Endodermal cell (in vitro differentiated cells): ENCODE results near the gene JUP. TPM values are rescaled to one million over a fixed set of nuclear protein-coding genes. Genes with fewer than 3 reads are reported as not detected.

ENCODE experiments used
- DNase-seq: peaks from one replicate; pipeline ENCODE4 v3.0.0-alpha.2; 2017
- H3K27ac ChIP-seq: 2 replicates; pipeline ENCODE4 v1.5.1; 2013; ENCODE audit warnings: mild to moderate bottlenecking, low read depth, low read length, moderate library complexity
- H3K27me3 ChIP-seq: 2 replicates; pipeline ENCODE4 v1.6.1; 2013; ENCODE audit warnings: mild to moderate bottlenecking, low read length, moderate library complexity; ENCODE audit not compliant: insufficient read depth, control insufficient read depth, poor library complexity, severe bottlenecking
- H3K36me3 ChIP-seq: 2 replicates; pipeline ENCODE4 v1.7.0; 2013; ENCODE audit warnings: mild to moderate bottlenecking, low read length, moderate library complexity; ENCODE audit not compliant: control insufficient read depth, insufficient read depth
- H3K4me1 ChIP-seq: one replicate; pipeline ENCODE4 v1.7.0; 2013; ENCODE audit warnings: low read length; ENCODE audit not compliant: control insufficient read depth, insufficient read depth
- H3K4me3 ChIP-seq: 2 replicates; pipeline ENCODE4 v1.5.1; 2013; ENCODE audit warnings: mild to moderate bottlenecking, low read length, moderate library complexity
- H3K9ac ChIP-seq: 2 replicates; pipeline ENCODE4 v1.6.1; 2013; ENCODE audit warnings: mild to moderate bottlenecking, low read length, moderate library complexity; ENCODE audit not compliant: poor library complexity, severe bottlenecking; ENCODE audit errors: extremely low read depth
- H3K9me3 ChIP-seq: 2 replicates; pipeline ENCODE4 v1.6.1; 2013; ENCODE audit warnings: mild to moderate bottlenecking, low read length, moderate library complexity; ENCODE audit not compliant: control insufficient read depth
- H3K27ac Mint-ChIP-seq: 2 replicates; pipeline ENCODE4 v1.8.0; 2020; ENCODE audit warnings: mixed read lengths
- H3K27me3 Mint-ChIP-seq: 2 replicates; pipeline ENCODE4 v1.8.0; 2021; ENCODE audit warnings: mild to moderate bottlenecking, mixed read lengths; ENCODE audit not compliant: insufficient read depth
- H3K36me3 Mint-ChIP-seq: 2 replicates; pipeline ENCODE4 v1.8.0; 2020; ENCODE audit warnings: low read depth, mixed read lengths
- H3K4me1 Mint-ChIP-seq: 2 replicates; pipeline ENCODE4 v1.8.0; 2020; ENCODE audit warnings: mixed read lengths
- H3K4me3 Mint-ChIP-seq: 2 replicates; pipeline ENCODE4 v1.8.0; 2020; ENCODE audit warnings: mild to moderate bottlenecking, moderate library complexity, mixed read lengths
- H3K9me3 Mint-ChIP-seq: 2 replicates; pipeline ENCODE4 v1.8.0; 2020; ENCODE audit warnings: mild to moderate bottlenecking, mixed read lengths
- WGBS, 2 experiments: methylation state at CpG; one replicate each; pipeline versions ENCODE4 v1.1.5 to v1.1.7; 2013; ENCODE audit warnings: missing lambda C conversion rate in 2 of 2, mixed read lengths in 1 of 2; ENCODE audit not compliant: insufficient coverage in 1 of 2, insufficient read length in 1 of 2; 5-methylcytosine and 5-hydroxymethylcytosine counted together
- total RNA-seq, 2 donors: library from RNA; stranded (reverse); fragmentation: NEBNext Ultra II Directional in 1 of 2; extraction: Animal tissue kit (Norgen Biotek cat#: 25700) in 1 of 2; gene quantifications; 2 replicates in 1 of 2; 3 replicates in 1 of 2; pipeline ENCODE4 v1.2.1, GENCODE V29; 2021
- TF ChIP-seq, protein P1 (sequence below): fragments of 200-600 bp; sonication (generic); conservative IDR thresholded peaks from 2 replicates; pipeline ENCODE4 v1.5.0; 2021; ENCODE audit warnings: antibody characterized with exemption, mild to moderate bottlenecking

The JUP gene
- total RNA-seq, 2 donors from 2014 or later = 112 to 167 TPM

DNA sequence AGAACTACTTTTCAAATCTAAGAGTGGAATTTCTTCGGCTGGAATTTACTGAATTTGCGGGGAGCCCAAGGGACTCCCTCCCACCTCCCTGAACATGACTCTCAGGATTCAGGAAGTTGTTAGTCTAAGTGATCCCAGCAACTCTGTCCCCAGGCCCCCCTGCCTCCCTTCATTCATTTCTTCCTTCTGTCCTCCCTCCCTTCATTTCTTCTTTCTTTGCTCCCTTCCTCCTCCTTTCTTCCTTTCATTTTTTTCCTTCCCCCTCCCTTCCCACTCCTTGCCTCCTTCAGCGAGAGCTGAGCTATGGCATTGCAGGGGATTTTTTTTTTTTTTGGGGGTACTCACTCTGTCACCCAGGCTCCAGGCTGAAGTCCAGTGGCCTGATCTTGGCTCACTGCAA, 10.9 kb upstream of the JUP start:
- no peaks in the 10 kb centered on the region for H3K9me3 ChIP-seq
- H3K9me3 Mint-ChIP-seq = no peaks in the 10 kb centered on the region
- 85 to 97% methylated on average over 2 to 3 of the region's 3 CpGs for WGBS, 2 experiments
- no peaks in the 10 kb centered on the region for H3K27me3 ChIP-seq
- peaks cover 2% of the 10 kb centered on the region for H3K36me3 Mint-ChIP-seq
- TF ChIP-seq, protein P1, sequence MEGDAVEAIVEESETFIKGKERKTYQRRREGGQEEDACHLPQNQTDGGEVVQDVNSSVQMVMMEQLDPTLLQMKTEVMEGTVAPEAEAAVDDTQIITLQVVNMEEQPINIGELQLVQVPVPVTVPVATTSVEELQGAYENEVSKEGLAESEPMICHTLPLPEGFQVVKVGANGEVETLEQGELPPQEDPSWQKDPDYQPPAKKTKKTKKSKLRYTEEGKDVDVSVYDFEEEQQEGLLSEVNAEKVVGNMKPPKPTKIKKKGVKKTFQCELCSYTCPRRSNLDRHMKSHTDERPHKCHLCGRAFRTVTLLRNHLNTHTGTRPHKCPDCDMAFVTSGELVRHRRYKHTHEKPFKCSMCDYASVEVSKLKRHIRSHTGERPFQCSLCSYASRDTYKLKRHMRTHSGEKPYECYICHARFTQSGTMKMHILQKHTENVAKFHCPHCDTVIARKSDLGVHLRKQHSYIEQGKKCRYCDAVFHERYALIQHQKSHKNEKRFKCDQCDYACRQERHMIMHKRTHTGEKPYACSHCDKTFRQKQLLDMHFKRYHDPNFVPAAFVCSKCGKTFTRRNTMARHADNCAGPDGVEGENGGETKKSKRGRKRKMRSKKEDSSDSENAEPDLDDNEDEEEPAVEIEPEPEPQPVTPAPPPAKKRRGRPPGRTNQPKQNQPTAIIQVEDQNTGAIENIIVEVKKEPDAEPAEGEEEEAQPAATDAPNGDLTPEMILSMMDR = no peak
- no peak overlapping the region for H3K4me3 Mint-ChIP-seq
- H3K27ac ChIP-seq = no peak overlapping the region
- H3K27me3 Mint-ChIP-seq = peaks cover 5% of the 10 kb centered on the region
- no peak overlapping the region for H3K27ac Mint-ChIP-seq
- H3K4me1 ChIP-seq = peaks cover 26% of the 10 kb centered on the region
- H3K4me3 ChIP-seq = no peak overlapping the region
- DNase-seq = no peak
- H3K36me3 ChIP-seq = no peaks in the 10 kb centered on the region
- H3K4me1 Mint-ChIP-seq = peaks cover 32% of the 10 kb centered on the region
- no peak overlapping the region for H3K9ac ChIP-seq

DNA sequence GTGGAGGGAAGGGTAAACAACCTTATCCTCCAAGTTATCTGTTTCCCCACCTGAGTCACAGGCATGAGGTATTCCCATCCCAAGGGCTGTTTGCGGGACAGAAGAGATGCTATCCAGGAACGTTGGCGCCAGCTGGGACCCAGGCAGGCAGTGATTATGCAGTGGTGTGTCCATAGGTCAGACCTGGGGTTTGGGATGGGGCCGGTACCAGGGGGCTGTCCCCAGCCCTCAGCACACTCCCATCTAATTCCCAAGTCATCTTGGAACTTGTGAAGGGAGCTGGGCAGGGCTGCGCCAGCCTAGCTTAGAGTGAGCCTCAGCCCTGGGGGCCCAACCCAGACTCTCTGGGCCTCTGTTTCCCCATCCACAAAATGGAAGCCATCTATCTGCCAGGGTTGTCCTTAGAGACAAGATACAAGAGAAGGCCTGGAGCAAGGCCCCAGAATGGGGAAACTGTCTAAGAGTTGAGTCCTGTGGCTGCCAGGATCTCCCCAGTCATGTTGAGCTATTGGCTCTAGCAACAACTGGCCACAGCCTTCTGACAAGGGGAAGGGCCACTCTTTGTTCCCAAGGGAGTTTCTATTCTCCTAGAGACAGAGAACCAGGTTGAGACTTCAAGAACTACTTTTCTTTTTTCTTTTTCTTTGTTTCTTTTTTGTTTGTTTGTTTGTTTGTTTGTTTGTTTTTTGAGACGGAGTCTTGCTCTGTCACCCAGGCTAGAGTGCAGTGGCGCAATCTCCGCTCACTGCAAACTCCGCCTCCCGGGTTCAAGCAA, 9.8 kb upstream of the JUP start:
- 88 to 95% methylated on average over 7 to 10 of the region's 10 CpGs for WGBS, 2 experiments

DNA sequence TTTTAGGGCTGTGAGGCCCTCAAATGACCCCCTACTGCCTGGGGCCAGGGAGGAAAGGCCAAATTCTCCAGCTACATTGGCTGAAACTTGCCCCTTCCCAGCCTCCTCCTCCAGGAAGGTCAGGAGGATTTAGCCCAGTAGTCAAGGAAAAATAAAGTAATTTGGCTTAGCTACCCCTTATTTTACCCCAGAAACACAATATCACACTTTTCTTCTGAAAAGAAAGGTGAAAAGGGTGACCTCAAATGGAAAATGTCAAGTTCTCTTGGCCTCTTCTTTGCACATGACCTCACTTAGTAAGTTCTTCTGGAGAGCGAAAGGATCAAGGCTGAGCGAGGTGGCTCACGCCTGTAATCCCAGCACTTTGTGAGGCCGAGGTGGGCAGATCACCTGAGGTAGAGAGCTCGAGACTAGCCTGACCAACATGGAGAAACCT, 8.0 kb upstream of the JUP start:
- Histone ChIP-seq H3K9ac (no peak overlapping the region), H3K27me3 (no peaks in the 10 kb centered on the region), H3K9me3 (no peaks in the 10 kb centered on the region), H3K4me1 (peaks cover 19% of the 10 kb centered on the region), H3K27ac (no peak overlapping the region), H3K36me3 (no peaks in the 10 kb centered on the region), H3K4me3 (no peak overlapping the region)
- Mint-ChIP-seq H3K27ac (peak overlapping the region; percentile 30), H3K27me3 (peaks cover 11% of the 10 kb centered on the region), H3K4me1 (peaks cover 25% of the 10 kb centered on the region), H3K4me3 (no peak overlapping the region), H3K36me3 (no peaks in the 10 kb centered on the region), H3K9me3 (no peaks in the 10 kb centered on the region)
- DNase-seq = no peak
- WGBS, 2 experiments = 86 to 91% methylated on average over 4 to 5 of the region's 5 CpGs
- TF ChIP-seq, protein P1 = no peak

More for the DNA sequence above, 9.8 kb upstream of the JUP start:
- TF ChIP-seq, protein P1 = no peak
- H3K4me3 Mint-ChIP-seq = no peak overlapping the region
- no peaks in the 10 kb centered on the region for H3K9me3 ChIP-seq
- no peak overlapping the region for H3K9ac ChIP-seq
- no peaks in the 10 kb centered on the region for H3K36me3 Mint-ChIP-seq
- H3K9me3 Mint-ChIP-seq = no peaks in the 10 kb centered on the region
- H3K27me3 ChIP-seq = no peaks in the 10 kb centered on the region
- peaks cover 5% of the 10 kb centered on the region for H3K27me3 Mint-ChIP-seq
- H3K27ac Mint-ChIP-seq = no peak overlapping the region
- no peak overlapping the region for H3K27ac ChIP-seq
- peaks cover 32% of the 10 kb centered on the region for H3K4me1 Mint-ChIP-seq
- peaks cover 24% of the 10 kb centered on the region for H3K4me1 ChIP-seq
- H3K4me3 ChIP-seq = no peak overlapping the region
- DNase-seq = no peak
- H3K36me3 ChIP-seq = no peaks in the 10 kb centered on the region
